ACC112 (cell line): Measurements from ENCODE around the gene GLTP.
"Not testable (repeated sequence)": the region's sequence is repeated elsewhere in the genome, so short reads cannot be mapped to it uniquely, and the experiment has no call there.

Experiments used
- H2AFZ ChIP-seq: fragments of 200-600 bp; sonication (generic); one replicate; pipeline ENCODE4 v1.6.0; 2017; ENCODE audit warnings: antibody characterized with exemption, low read length; ENCODE audit not compliant: unreplicated experiment
- H3K27ac ChIP-seq: fragments of 200-600 bp; sonication (generic); 2 replicates; pipeline ENCODE4 v1.5.1; 2014; ENCODE audit warnings: low read depth, mild to moderate bottlenecking, antibody characterized with exemption, low read length, moderate library complexity
- H3K27me3 ChIP-seq: fragments of 200-600 bp; sonication (generic); 2 replicates; pipeline ENCODE4 v1.6.1; 2014; ENCODE audit warnings: mild to moderate bottlenecking, antibody characterized with exemption, low read length, moderate library complexity, mixed read lengths; ENCODE audit not compliant: insufficient read depth
- H3K36me3 ChIP-seq: fragments of 200-600 bp; sonication (generic); 2 replicates; pipeline ENCODE4 v1.6.1; 2016; ENCODE audit warnings: mild to moderate bottlenecking, antibody characterized with exemption, low read length, moderate library complexity, mixed read lengths; ENCODE audit not compliant: insufficient read depth
- H3K4me1 ChIP-seq: fragments of 200-600 bp; sonication (generic); one replicate; pipeline ENCODE4 v1.6.1; 2016; ENCODE audit warnings: low read length, mixed read lengths; ENCODE audit not compliant: insufficient read depth, unreplicated experiment, control insufficient read depth
- H3K4me3 ChIP-seq: fragments of 200-600 bp; sonication (generic); 2 replicates; pipeline ENCODE4 v1.5.1; 2014; ENCODE audit warnings: mild to moderate bottlenecking, low read depth, low read length
- H3K79me2 ChIP-seq: fragments of 200-600 bp; sonication (generic); one replicate; pipeline ENCODE4 v1.6.0; 2016; ENCODE audit warnings: low read length; ENCODE audit not compliant: control insufficient read depth, unreplicated experiment, insufficient read depth

GLTP gene, protein sequence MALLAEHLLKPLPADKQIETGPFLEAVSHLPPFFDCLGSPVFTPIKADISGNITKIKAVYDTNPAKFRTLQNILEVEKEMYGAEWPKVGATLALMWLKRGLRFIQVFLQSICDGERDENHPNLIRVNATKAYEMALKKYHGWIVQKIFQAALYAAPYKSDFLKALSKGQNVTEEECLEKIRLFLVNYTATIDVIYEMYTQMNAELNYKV

GRCh38 chr12:109880043-109880931 is at the start of gene GLTP:
GLTP (minus strand) TSS chr12:109880541; CDS start chr12:109880374, 167 bp downstream.
- Histone ChIP-seq H2AFZ (peak within 1 kb of the TSS; percentile 93), H3K27me3 (no peaks in the 10 kb centered on the region), H3K27ac (peak within 1 kb of the TSS; percentile 27), H3K4me3 (peak within 1 kb of the TSS; percentile 94), H3K36me3 (no peaks in the 10 kb centered on the region), H3K79me2 (peaks cover 44% of the 10 kb centered on the region), H3K4me1 (peaks cover 33% of the 10 kb centered on the region)

- not testable (repeated sequence) for H3K79me2 ChIP-seq, H2AFZ ChIP-seq, H3K4me1 ChIP-seq, H3K4me3 ChIP-seq, H3K27me3 ChIP-seq, H3K36me3 ChIP-seq, H3K27ac ChIP-seq
These were observed 49.0 kb upstream of the GLTP start for GRCh38 chr12:109929326-109929725.

DNA sequence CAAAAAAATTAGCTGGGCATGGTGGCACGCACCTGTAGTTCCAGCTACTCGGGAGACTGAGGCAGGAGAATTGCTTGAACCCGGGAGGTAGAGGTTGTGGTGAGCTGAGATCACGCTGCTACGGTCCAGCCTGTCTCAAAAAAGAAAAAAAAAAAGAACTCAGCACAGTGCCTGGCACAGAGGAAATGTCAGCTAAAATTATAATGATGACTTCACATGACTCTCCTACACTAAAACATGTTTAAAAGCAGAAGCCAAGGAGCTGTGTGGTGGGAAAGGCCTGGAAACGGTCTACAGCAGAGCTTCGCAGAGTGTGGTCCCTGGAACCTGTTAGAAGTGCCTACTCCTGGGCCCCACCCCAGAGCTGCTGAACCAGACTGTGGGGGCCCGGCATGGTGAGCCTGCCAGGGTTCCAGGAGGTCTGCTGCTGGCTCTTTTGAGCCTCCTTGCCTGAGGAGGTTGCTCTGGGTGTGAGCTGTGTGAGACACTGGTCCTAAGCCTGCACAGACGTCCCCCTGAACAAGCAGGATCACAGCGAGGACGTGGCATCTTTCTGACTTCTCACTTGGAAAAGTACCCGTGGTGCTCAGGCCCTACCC is 47.8 kb upstream of the GLTP start:
- H3K36me3 ChIP-seq, result no peaks in the 10 kb centered on the region
- H3K4me1 ChIP-seq, result no peaks in the 10 kb centered on the region
- H3K27ac ChIP-seq, result no peak overlapping the region
- H3K4me3 ChIP-seq, result no peak overlapping the region
- H3K27me3 ChIP-seq, result no peaks in the 10 kb centered on the region
- no peaks in the 10 kb centered on the region for H3K79me2 ChIP-seq
- no peak overlapping the region for H2AFZ ChIP-seq

DNA sequence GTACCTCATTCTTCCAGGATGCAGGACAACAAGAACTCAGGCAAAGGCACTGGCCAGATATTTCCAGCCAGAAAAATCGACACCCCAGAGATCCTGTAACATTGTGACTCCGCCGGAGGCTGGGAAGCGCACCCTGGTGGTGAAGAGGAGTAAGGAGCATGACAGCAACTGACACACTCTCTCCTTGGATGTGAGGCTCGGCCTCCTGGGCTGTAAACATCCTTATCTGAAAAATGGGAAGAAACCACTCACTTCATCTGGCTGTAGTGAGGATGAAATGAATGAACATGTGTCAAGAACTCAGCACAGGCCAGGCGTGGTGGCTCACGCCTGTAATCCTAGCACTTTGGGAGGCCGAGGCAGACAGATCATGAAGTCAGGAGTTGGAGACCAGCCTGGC is 47.3 kb upstream of the GLTP start:
- H3K79me2 ChIP-seq, result no peaks in the 10 kb centered on the region
- no peak overlapping the region for H3K27ac ChIP-seq
- H2AFZ ChIP-seq, result no peak overlapping the region
- H3K4me3 ChIP-seq, result no peak overlapping the region
- H3K4me1 ChIP-seq, result no peaks in the 10 kb centered on the region
- no peaks in the 10 kb centered on the region for H3K36me3 ChIP-seq
- no peaks in the 10 kb centered on the region for H3K27me3 ChIP-seq

DNA sequence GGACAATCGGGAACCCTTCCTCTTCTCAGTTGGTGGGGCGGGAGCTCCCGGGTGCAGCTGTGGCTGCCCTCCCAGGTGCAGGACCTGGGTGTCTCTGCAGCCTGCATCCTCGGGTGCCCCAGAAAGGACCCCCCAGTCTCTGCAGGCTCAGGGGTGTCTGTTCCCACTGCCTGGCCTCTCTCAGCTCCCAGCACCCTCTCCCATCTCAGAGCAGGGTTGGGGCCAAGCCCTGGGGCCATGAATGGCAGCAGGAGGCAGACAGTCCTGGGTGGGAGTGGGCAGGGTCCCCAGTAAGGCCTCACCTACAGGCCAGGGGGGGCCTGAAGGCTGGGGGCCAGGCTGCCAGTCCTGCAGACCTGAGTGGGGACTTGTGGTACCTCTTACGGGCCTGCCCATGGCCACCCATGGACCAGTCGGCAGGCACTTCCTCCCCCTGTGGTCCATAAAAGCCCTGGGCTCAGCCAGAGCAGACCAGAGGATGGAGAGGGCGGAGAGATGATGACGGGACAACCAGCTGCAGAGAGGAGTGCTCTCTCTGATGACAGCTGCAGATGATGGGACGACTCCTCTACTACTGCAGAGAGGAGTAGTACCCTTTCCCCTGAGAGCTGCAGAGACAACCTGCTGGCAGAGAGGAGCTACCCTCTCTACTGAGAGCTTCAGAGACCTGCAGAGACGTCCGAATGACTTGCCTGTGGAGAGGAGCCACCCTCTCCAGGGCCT is 46.3 kb upstream of the GLTP start:
- Histone ChIP-seq H3K27me3 (no peaks in the 10 kb centered on the region), H3K4me3 (no peak overlapping the region), H3K36me3 (no peaks in the 10 kb centered on the region), H3K79me2 (no peaks in the 10 kb centered on the region), H2AFZ (no peak overlapping the region), H3K4me1 (no peaks in the 10 kb centered on the region), H3K27ac (no peak overlapping the region)

DNA sequence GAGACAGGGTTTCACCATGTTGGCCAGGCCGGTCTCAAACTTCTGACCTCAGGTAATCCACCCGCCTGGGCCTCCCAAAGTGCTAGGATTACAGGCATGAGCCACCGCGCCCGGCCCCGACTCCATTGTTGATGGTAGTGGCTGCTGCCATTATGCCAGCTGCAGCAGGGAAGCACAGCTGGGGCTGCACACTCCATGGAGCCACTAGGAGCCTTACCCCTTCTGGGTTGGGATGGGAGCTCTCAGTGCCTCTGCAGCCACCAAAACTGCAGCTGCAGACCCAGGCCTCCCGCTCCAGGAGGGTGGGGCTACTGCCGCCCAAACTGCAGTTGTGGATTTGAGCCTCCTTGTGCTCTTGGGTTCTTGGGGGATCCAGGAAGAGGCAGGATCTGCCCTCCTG is 45.7 kb upstream of the GLTP start:
- H3K27ac ChIP-seq, result no peak overlapping the region
- no peaks in the 10 kb centered on the region for H3K79me2 ChIP-seq
- no peaks in the 10 kb centered on the region for H3K27me3 ChIP-seq
- H3K4me1 ChIP-seq, result no peaks in the 10 kb centered on the region
- H3K4me3 ChIP-seq, result no peak overlapping the region
- no peaks in the 10 kb centered on the region for H3K36me3 ChIP-seq
- H2AFZ ChIP-seq, result no peak overlapping the region

DNA sequence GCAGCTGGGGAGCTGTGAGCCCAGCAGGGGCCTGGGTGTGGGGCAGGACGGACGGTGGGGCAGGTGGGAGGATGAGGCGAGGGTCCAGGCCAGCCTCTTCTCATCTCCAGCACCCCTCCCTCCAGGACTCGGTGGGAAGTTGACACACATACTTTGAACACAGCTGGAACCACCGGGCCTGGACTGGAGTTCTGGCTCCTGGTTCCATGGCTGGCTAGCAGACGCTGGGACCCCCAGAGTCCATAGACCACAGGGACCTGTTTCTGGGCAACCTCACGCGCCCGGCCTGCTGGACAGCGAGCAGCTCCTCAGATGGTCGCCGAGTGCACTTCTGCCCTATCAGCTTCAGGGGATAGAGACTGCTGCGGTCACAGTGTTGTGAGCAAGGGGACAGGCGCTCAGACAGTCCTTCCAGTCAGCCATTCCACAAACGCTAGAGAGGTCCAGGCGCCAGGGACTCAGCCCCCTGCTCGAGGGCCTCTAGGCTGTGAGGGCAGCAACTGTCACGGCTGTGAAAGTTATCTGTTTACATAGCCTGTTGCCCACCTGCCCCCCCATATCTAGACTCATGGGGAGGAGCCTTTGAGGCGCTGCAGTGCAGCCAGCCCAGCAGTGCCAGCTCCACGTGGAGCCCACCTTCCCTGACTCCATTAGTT is 45.0 kb upstream of the GLTP start:
- Histone ChIP-seq H3K27ac (no peak overlapping the region), H3K36me3 (no peaks in the 10 kb centered on the region), H3K79me2 (no peaks in the 10 kb centered on the region), H2AFZ (no peak overlapping the region), H3K27me3 (no peaks in the 10 kb centered on the region), H3K4me3 (no peak overlapping the region), H3K4me1 (no peaks in the 10 kb centered on the region)

GRCh38 chr12:109923481-109924245 is 43.3 kb upstream of the GLTP start:
- Histone ChIP-seq H3K4me3 (no peak overlapping the region), H3K27ac (no peak overlapping the region), H3K36me3 (no peaks in the 10 kb centered on the region), H2AFZ (no peak overlapping the region), H3K27me3 (no peaks in the 10 kb centered on the region), H3K79me2 (no peaks in the 10 kb centered on the region), H3K4me1 (no peaks in the 10 kb centered on the region)

DNA sequence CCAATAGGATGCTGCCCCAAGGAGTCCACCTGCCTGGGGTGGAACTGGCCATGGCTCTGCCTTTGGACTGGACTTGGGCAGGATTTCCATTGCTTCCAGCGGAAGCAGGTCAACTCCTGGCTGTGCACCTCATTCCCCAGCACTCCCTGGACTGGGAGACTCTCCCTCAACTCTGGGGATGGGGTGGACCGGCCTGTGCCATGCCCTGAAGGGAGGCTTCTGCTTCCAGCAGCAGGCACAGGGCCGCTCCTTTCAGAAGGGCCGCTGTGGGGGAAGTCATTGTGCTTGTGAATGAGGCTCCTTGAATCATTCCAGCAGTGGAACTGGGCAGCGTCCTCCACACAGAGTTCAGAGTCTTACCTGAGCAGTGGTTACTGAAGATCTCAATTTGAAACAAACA is 42.7 kb upstream of the GLTP start:
- no peak overlapping the region for H3K27ac ChIP-seq
- H3K36me3 ChIP-seq, result no peaks in the 10 kb centered on the region
- no peak overlapping the region for H3K4me3 ChIP-seq

More for the DNA sequence above, 42.7 kb upstream of the GLTP start:
- H2AFZ ChIP-seq, result no peak overlapping the region
- H3K4me1 ChIP-seq, result no peaks in the 10 kb centered on the region
- no peaks in the 10 kb centered on the region for H3K79me2 ChIP-seq
- H3K27me3 ChIP-seq, result no peaks in the 10 kb centered on the region
